Breast epithelium (tissue), 4 donors: ENCODE results near the gene HNRNPA2B1. TPM values are rescaled to one million over a fixed set of nuclear protein-coding genes. Genes with fewer than 3 reads are reported as not detected.
A peak's percentile ranks its signal among the peaks of the same experiment; 100 is the strongest.
"Not testable (repeated sequence)": the region's sequence is repeated elsewhere in the genome, so short reads cannot be mapped to it uniquely, and the experiment has no call there.

ENCODE experiments used
- DNase-seq, 2 donors: peaks; one replicate each; pipeline ENCODE4 v3.0.0-alpha.2; 2019; ENCODE audit warnings: low spot score in 2 of 2
- H3K27ac ChIP-seq, 2 donors: fragments of 200-600 bp; sonication (generic) in 1 of 2; one replicate each; pipeline ENCODE4 v1.5.1; 2016 to 2019; ENCODE audit warnings: mild to moderate bottlenecking in 1 of 2
- H3K27me3 ChIP-seq, 2 donors: fragments of 200-600 bp; sonication (generic) in 1 of 2; one replicate each; pipeline versions ENCODE4 v1.5.1 to v1.6.0; 2017 to 2019; ENCODE audit warnings: control low read depth in 1 of 2, mild to moderate bottlenecking in 1 of 2
- H3K36me3 ChIP-seq: fragments of 200-600 bp; one replicate; pipeline ENCODE4 v1.5.1; 2019
- H3K4me1 ChIP-seq, 2 donors: fragments of 200-600 bp; sonication (generic); one replicate each; pipeline ENCODE4 v1.5.1; 2016 to 2019; ENCODE audit warnings: control low read depth in 1 of 2
- H3K4me3 ChIP-seq, 3 donors: fragments of 200-600 bp; sonication (generic); 1 replicate in 2 of 3; 2 replicates in 1 of 3; pipeline ENCODE4 v1.5.1; 2016 to 2019; ENCODE audit warnings: mild to moderate bottlenecking in 3 of 3, moderate library complexity in 2 of 3
- H3K9me3 ChIP-seq, 2 donors: fragments of 200-600 bp; sonication (generic) in 1 of 2; one replicate each; pipeline ENCODE4 v1.5.1; 2016 to 2019; ENCODE audit warnings: control low read depth in 1 of 2
- CTCF ChIP-seq, 3 donors: fragments of 450-650 bp; IDR thresholded peaks; one replicate each; pipeline ENCODE4 v1.5.1; 2016 to 2017; ENCODE audit warnings: antibody characterized with exemption in 3 of 3, mild to moderate bottlenecking in 3 of 3, moderate library complexity in 3 of 3
- POLR2A ChIP-seq: fragments of 450-650 bp; IDR thresholded peaks from one replicate; pipeline ENCODE4 v1.6.1; 2016; ENCODE audit warnings: antibody characterized with exemption, mild to moderate bottlenecking, moderate library complexity
- POLR2AphosphoS5 ChIP-seq, 3 donors: sonication (generic); formaldehyde crosslinking; IDR thresholded peaks; one replicate each; pipeline ENCODE4 v1.6.1; 2017; ENCODE audit warnings: antibody characterized with exemption in 3 of 3
- intact Hi-C: fragments of 100-400 bp; cut with DNase I; formaldehyde crosslinking; loops from one replicate; pipeline ENCODE4 v1.15.1; 2023; ENCODE audit warnings: low total_unique reads
- total RNA-seq, 3 donors: library from RNA; depleted of rRNA; stranded (reverse); fragments of >200 nt; gene quantifications; one replicate each; pipeline ENCODE4 v1.1.0, GENCODE V29; 2016

Gene HNRNPA2B1
- total RNA-seq, 3 donors from 2014 or later, result 168 to 324 (median 282) TPM

GRCh38 chr7:26153823-26154783 lies 46.4 kb downstream of the HNRNPA2B1 start:
- H3K36me3 ChIP-seq, result no peaks in the 10 kb centered on the region
- H3K9me3 ChIP-seq, result no peaks in the 10 kb centered on the region
- no peaks in the 10 kb centered on the region for H3K27me3 ChIP-seq
- H3K4me3 ChIP-seq, result peak overlapping the region in 1 of 3 donors; percentile 47
- intact Hi-C loops, result no loop called here
- H3K27ac ChIP-seq, result no peak overlapping the region
- TF ChIP-seq POLR2AphosphoS5 (IDR thresholded peaks at IDR 0.05) (no peak), POLR2A (no peak), CTCF (IDR thresholded peaks at IDR 0.05) (no peak)
- no peak for DNase-seq
- H3K4me1 ChIP-seq, result no peaks in the 10 kb centered on the region

DNA sequence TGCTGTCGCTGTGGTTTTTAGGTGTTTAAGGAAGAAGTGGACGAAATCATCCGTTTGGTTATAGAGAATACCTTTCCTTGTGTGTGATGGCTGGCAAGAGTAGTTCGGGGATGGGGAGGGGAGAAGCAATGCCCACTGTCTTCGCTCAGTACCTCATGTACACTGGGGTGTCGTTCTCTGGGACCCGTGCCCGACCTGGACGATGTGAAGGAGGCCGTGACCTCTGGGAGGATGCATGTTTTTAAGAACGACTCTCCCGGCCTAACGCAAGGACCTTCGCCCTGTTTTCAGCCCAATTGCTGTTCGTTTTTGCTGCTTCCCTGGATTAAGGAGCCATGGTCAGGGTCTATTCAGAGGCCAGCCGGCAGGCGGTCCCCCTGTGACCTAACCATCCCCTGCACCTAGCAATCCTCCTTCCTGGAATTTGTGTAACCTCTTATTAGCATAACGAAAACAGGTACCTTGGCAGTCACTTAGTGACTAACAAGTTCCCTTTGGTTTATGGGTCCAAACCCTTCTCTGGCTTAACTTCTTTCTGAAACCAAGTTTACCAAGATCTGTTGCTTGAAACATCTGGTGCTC lies 47.2 kb downstream of the HNRNPA2B1 start:
- H3K36me3 ChIP-seq, result no peaks in the 10 kb centered on the region
- H3K4me3 ChIP-seq, result peak overlapping the region; percentile 47 to 70 (median 59)
- no peaks in the 10 kb centered on the region for H3K27me3 ChIP-seq
- TF ChIP-seq CTCF (IDR thresholded peaks at IDR 0.05) (no peak), POLR2A (no peak), POLR2AphosphoS5 (IDR thresholded peaks at IDR 0.05) (no peak)
- H3K9me3 ChIP-seq, result no peaks in the 10 kb centered on the region
- no peak overlapping the region for H3K27ac ChIP-seq
- DNase-seq, result no peak
- intact Hi-C loops, result no loop called here
- H3K4me1 ChIP-seq, result no peaks in the 10 kb centered on the region

- H3K9me3 ChIP-seq, DNase-seq, intact Hi-C loops, H3K27ac ChIP-seq, H3K27me3 ChIP-seq, H3K36me3 ChIP-seq, H3K4me1 ChIP-seq: not testable (repeated sequence)
- H3K4me3 ChIP-seq, result peak overlapping the region; percentile 47 to 70 (median 59)
Observed at GRCh38 chr7:26152782-26153240, 47.7 kb downstream of the HNRNPA2B1 start.

GRCh38 chr7:26151953-26152781 lies 48.4 kb downstream of the HNRNPA2B1 start, which contains the start of gene NFE2L3:
Gene NFE2L3 (plus strand): TSS chr7:26152198. CDS start chr7:26152499, 301 bp downstream.
- TF ChIP-seq POLR2AphosphoS5 (IDR thresholded peaks at IDR 0.05) (no peak), POLR2A (no peak), CTCF (IDR thresholded peaks at IDR 0.05) (no peak)
- intact Hi-C loops, result no loop called here
- Histone ChIP-seq H3K36me3 (no peaks in the 10 kb centered on the region), H3K27ac (no peak within 1 kb of the TSS), H3K27me3 (no peaks in the 10 kb centered on the region), H3K4me1 (no peaks in the 10 kb centered on the region), H3K4me3 (peak within 1 kb of the TSS; percentile 47 to 70 (median 59)), H3K9me3 (peaks cover 0 to 6% of the 10 kb centered on the region in 2 donors)
- DNase-seq, result peak in 1 of 2 donors; percentile 44

- Histone ChIP-seq H3K27ac (no peak overlapping the region), H3K4me1 (no peaks in the 10 kb centered on the region), H3K4me3 (peak overlapping the region; percentile 47 to 70 (median 59)), H3K9me3 (peaks cover 0 to 6% of the 10 kb centered on the region in 2 donors), H3K27me3 (no peaks in the 10 kb centered on the region), H3K36me3 (no peaks in the 10 kb centered on the region)
- intact Hi-C loops, result no loop called here
- TF ChIP-seq POLR2A (no peak), POLR2AphosphoS5 (IDR thresholded peaks at IDR 0.05) (no peak), CTCF (IDR thresholded peaks at IDR 0.05) (no peak)
- DNase-seq, result no peak
Observed at GRCh38 chr7:26151650-26151952, 48.9 kb downstream of the HNRNPA2B1 start.
